Retinal pigment epithelial cell (primary cell): Measurements from ENCODE around the gene NINJ2.

Experiments used
- DNase-seq: peaks from one replicate; pipeline ENCODE4 v3.0.0-alpha.2; 2010; ENCODE audit warnings: low read depth
- H3K4me3 ChIP-seq: 2 replicates; pipeline ENCODE4 v1.5.1; 2011; ENCODE audit warnings: mild to moderate bottlenecking, low read length, control low read depth, moderate library complexity
- CTCF ChIP-seq: conservative IDR thresholded peaks from 2 replicates; pipeline ENCODE4 v1.5.1; 2011; ENCODE audit warnings: low read depth, low read length, control low read depth, inconsistent platforms

The NINJ2 gene

GRCh38 chr12:697481-697880 lies 34.2 kb upstream of the NINJ2 start:
- no peak for TF ChIP-seq CTCF

GRCh38 chr12:694734-695503 lies 31.7 kb upstream of the NINJ2 start:
- no peak overlapping the region for H3K4me3 ChIP-seq
- no peak for DNase-seq
- TF ChIP-seq CTCF, result no peak

More at GRCh38 chr12:697481-697880, 34.2 kb upstream of the NINJ2 start:
- no peak for DNase-seq
- no peak overlapping the region for H3K4me3 ChIP-seq

- no peak for TF ChIP-seq CTCF
- no peak for DNase-seq
- H3K4me3 ChIP-seq, result no peak overlapping the region
Measured at GRCh38 chr12:693934-694533, 30.8 kb upstream of the NINJ2 start.

- no peak for DNase-seq
- TF ChIP-seq CTCF, result no peak
- H3K4me3 ChIP-seq, result no peak overlapping the region
Measured at GRCh38 chr12:692274-692673, 29.0 kb upstream of the NINJ2 start.

- no peak overlapping the region for H3K4me3 ChIP-seq
- no peak for TF ChIP-seq CTCF
- no peak for DNase-seq
Measured at GRCh38 chr12:690466-690865, 27.2 kb upstream of the NINJ2 start.

GRCh38 chr12:685388-685787 lies 22.1 kb upstream of the NINJ2 start:
- H3K4me3 ChIP-seq, result no peak overlapping the region
- no peak for TF ChIP-seq CTCF
- no peak for DNase-seq

GRCh38 chr12:684416-684815 lies 21.2 kb upstream of the NINJ2 start:
- no peak overlapping the region for H3K4me3 ChIP-seq
- DNase-seq, result no peak
- TF ChIP-seq CTCF, result no peak
